ENCODE data around the gene KIAA0825. TPM values are rescaled to one million over a fixed set of nuclear protein-coding genes. Genes with fewer than 3 reads are reported as not detected.

KIAA0825 gene
- polyA plus RNA-seq, 3 donors = 0.56 to 1.3 (median 0.89) TPM

GRCh38 chr5:94360382-94361130 lies 257.8 kb downstream of the KIAA0825 start:
- Histone ChIP-seq H3K79me2 (ENCODE audit: insufficient read depth, low read length) (no peaks in the 10 kb centered on the region), H3K27me3 (ENCODE audit: control insufficient read depth in 2 of 2, insufficient read depth in 2 of 2, low read length in 2 of 2) (no peaks in the 10 kb centered on the region), H3K9ac (ENCODE audit: insufficient read depth, low read length, poor library complexity, severe bottlenecking) (no peak overlapping the region), H3K4me3 (replicated peaks in 1 of 3; ENCODE audit: low read depth in 2 of 3, low read length in 3 of 3) (no peak overlapping the region), H3K4me1 (ENCODE audit: control insufficient read depth in 1 of 2, insufficient read depth in 2 of 2, low read length in 2 of 2) (no peaks in the 10 kb centered on the region), H4K20me1 (ENCODE audit: insufficient read depth, low read length) (no peaks in the 10 kb centered on the region), H2AFZ (ENCODE audit: insufficient read depth, low read depth, low read length, poor library complexity, severe bottlenecking) (no peak overlapping the region), H3K4me2 (replicated peaks; ENCODE audit: extremely low read depth, low read length, poor library complexity, severe bottlenecking) (no peak overlapping the region), H3K36me3 (replicated peaks in 1 of 2; ENCODE audit: control insufficient read depth in 1 of 2, insufficient read depth in 2 of 2, low read length in 2 of 2) (no peaks in the 10 kb centered on the region), H3K9me3 (replicated peaks in 1 of 2; ENCODE audit: control insufficient read depth in 1 of 2, insufficient read depth in 1 of 2, low read length in 2 of 2) (no peaks in the 10 kb centered on the region), H3K27ac (ENCODE audit: low read depth in 1 of 2, low read length in 2 of 2) (no peak overlapping the region)
- Mint-ChIP-seq H3K4me1 (peaks cover 2% of the 10 kb centered on the region), H3K36me3 (no peaks in the 10 kb centered on the region), H3K9me3 (peaks cover 0 to 4% (median 1%) of the 10 kb centered on the region in 7 donors), H3K27ac (no peak overlapping the region), H3K4me3 (no peak overlapping the region), H3K27me3 (ENCODE audit: low read depth in 3 of 3) (peaks cover 0 to 2% (median 1%) of the 10 kb centered on the region in 3 donors)
- DNase-seq = no peak
- WGBS (ENCODE audit: insufficient coverage) = no CpG with 5 or more reads among the region's 4 CpGs
- intact Hi-C loops (cut with micrococcal nuclease) = no loop called here
- TF ChIP-seq CTCF (IDR thresholded peaks at IDR 0.05) = no peak

GRCh38 chr5:94359880-94360279 lies 258.5 kb downstream of the KIAA0825 start:
- no peak for DNase-seq
- Histone ChIP-seq H3K4me3 (replicated peaks in 1 of 3; ENCODE audit: low read depth in 2 of 3, low read length in 3 of 3) (no peak overlapping the region), H3K36me3 (replicated peaks in 1 of 2; ENCODE audit: control insufficient read depth in 1 of 2, insufficient read depth in 2 of 2, low read length in 2 of 2) (no peaks in the 10 kb centered on the region), H3K9me3 (replicated peaks in 1 of 2; ENCODE audit: control insufficient read depth in 1 of 2, insufficient read depth in 1 of 2, low read length in 2 of 2) (no peaks in the 10 kb centered on the region), H3K27me3 (ENCODE audit: control insufficient read depth in 2 of 2, insufficient read depth in 2 of 2, low read length in 2 of 2) (no peaks in the 10 kb centered on the region), H3K4me1 (ENCODE audit: control insufficient read depth in 1 of 2, insufficient read depth in 2 of 2, low read length in 2 of 2) (no peaks in the 10 kb centered on the region), H3K27ac (ENCODE audit: low read depth in 1 of 2, low read length in 2 of 2) (no peak overlapping the region), H4K20me1 (ENCODE audit: insufficient read depth, low read length) (no peaks in the 10 kb centered on the region), H2AFZ (ENCODE audit: insufficient read depth, low read depth, low read length, poor library complexity, severe bottlenecking) (no peak overlapping the region), H3K4me2 (replicated peaks; ENCODE audit: extremely low read depth, low read length, poor library complexity, severe bottlenecking) (no peak overlapping the region), H3K9ac (ENCODE audit: insufficient read depth, low read length, poor library complexity, severe bottlenecking) (no peak overlapping the region), H3K79me2 (ENCODE audit: insufficient read depth, low read length) (no peaks in the 10 kb centered on the region)
- WGBS (ENCODE audit: insufficient coverage) = no CpG with 5 or more reads among the region's 3 CpGs
- Mint-ChIP-seq H3K27ac (no peak overlapping the region), H3K27me3 (ENCODE audit: low read depth in 3 of 3) (peaks cover 0 to 2% (median 1%) of the 10 kb centered on the region in 3 donors), H3K36me3 (no peaks in the 10 kb centered on the region), H3K9me3 (peaks cover 0 to 4% (median 1%) of the 10 kb centered on the region in 7 donors), H3K4me1 (no peaks in the 10 kb centered on the region), H3K4me3 (no peak overlapping the region)
- TF ChIP-seq CTCF (IDR thresholded peaks at IDR 0.05) = no peak
- intact Hi-C loops (cut with micrococcal nuclease) = no loop called here

All from CD14-positive monocyte (primary cell).